Stimulated activated CD4-positive, alpha-beta T cell treated with anti-CD3 and anti-CD28 coated beads, Interleukin-1b, Interleukin-23, amount 100 ng/mL, for 1 hour (primary cell): Measurements from ENCODE around the gene PPP3R1.

ENCODE experiments used
- DNase-seq, 2 donors: peaks; one replicate each; pipeline ENCODE4 v3.0.0-alpha.2; 2020; ENCODE audit warnings: low read depth in 2 of 2

PPP3R1 gene

DNA sequence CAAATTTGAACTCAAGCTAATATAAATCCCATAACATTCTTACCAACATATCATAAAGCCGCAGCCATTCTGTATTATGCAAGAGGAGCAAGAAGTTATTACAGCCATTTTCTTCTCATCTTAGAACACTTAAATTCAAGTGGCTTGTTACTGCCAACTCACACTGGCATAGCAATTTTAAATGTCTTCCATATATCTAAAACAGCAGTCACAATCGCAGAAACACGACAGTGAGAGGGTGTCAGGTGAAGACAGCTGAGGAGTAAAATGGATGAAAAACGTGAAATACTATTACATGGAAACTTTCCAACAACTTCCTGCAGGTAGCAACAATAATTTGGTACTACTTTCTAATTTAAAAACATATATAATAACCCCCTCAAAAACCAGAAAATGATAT lies 17.9 kb downstream of the PPP3R1 start:
- DNase-seq, result no peak

DNA sequence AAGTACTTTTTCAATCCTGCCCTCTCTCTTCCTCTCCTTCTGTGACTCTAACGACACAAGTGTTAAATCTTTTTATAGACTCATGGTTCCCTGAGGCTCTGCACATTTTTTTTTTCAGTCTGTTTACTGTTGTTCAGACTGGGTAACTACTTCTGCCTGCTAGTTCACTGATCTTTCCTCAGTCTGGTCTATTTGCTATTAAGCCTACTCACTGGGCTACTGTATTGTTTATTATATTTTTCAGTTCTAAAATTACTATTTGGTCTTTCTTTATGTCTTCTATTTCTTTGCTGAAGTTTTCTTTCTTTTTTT lies 21.3 kb downstream of the PPP3R1 start:
- no peak for DNase-seq

DNA sequence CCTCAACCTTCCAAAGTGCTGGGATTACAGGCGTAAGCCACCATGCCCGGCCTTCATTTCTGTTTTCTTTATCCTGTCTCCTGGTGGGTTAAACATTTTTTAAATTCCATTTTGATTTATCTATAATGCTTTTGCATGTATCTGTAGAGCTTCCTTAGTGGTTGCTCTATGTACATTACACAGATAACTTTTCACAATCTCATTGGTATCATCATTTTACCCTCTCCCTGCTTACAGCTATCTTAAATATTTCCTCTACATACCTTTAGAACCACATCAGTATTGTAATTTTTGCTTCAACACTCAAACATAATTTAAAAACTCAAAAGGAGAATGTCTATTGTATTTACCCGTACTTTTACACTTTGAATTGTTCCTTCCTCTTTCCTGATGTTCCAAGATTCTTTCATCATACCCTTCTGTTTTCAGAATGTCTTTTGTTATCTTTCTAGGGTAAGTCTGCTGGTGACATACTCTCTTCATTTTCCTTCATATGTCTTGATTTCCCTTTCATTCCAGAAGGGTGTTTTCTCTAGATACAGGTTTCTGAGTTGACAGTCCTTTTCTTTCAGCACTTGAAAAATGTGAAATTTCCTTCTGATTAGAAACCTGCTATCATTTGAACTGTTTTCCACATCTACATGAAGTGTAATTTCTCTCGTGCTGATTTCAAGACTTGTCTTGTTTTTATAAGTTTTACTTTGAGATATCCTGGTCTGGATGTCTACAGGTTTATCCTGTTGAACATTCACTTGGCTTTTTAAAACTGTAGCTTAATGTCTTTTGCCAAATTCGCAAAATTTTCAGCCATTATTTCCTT lies 21.9 kb downstream of the PPP3R1 start:
- DNase-seq, result no peak

DNA sequence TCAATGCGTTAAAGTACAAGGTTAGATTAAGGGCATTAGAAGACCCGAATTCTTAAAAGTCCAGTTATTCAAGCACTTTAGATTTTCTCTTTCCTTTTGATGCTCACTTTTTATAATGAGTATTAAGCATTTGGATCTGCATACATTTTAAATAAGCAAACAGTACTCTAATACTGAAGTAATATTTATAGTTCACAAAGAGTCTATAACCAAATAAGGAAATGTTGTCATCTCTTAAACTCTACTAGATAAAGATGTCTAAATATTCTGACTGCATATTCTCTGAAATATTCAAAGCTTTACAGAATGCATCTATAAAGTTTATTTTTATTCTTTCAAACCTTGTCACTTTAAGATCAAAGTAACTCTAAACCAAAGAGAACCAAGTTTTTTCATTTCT lies 25.5 kb downstream of the PPP3R1 start:
- DNase-seq, result no peak

DNA sequence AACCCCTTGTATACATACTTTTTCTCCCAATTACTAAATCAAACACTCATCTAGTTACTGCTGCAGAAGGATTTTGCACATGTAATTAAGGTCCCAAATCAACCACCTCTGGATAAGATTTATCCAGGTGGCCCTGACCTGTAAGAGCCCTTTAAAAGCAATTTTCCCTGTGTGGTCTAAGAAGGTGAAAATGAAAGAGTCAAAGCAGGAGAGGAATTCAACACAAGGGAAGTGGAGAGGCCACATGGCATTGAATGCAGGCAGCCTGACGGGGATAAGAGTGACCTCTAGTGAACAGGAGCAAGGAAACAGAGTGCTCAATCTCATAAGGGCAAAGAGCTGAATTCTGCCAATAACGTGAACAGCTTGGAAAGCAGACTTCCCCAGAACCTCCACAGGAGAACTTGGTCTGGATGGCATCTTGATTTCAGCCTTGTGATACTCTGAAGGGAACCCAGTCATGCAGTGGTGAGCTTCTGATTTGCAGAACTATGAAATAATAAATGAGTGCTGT lies 27.2 kb downstream of the PPP3R1 start:
- no peak for DNase-seq

DNA sequence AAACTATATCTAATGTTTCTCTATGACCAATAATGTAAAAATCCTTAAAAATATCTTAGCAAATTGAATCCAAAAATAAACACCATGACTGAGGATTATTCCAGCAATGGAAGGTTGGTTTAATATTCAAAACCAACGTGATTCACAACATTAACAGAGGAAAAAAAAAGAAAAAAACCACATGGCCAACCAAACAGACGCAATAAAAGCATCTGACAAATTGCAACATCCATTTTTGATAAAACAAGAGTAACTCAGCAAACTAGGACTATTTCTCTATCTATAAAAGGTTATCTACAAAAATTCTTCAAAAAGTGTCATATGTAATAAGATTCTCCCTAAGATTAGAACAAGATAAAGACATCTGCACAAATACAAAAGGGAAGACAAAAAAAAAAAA lies 28.9 kb downstream of the PPP3R1 start:
- DNase-seq, result no peak

DNA sequence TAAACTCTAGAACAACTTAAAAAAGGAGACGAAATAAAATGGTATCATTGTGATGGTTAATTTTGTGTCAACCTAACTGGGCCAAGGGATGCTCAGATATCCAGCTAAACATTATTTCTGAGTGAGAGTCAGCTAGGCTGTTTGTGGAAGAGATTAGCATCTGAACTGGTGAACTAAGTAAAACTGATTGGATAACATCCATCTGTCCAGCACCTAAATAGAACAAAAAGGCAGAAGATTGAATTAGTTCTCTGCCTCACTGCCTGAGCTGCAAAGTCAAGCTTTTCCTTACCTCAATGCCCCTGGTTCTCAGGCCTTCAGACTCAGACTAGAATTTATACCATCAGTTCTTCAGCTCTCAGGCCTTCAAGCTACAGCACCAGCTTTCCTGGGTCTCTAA lies 30.0 kb downstream of the PPP3R1 start:
- no peak for DNase-seq

DNA sequence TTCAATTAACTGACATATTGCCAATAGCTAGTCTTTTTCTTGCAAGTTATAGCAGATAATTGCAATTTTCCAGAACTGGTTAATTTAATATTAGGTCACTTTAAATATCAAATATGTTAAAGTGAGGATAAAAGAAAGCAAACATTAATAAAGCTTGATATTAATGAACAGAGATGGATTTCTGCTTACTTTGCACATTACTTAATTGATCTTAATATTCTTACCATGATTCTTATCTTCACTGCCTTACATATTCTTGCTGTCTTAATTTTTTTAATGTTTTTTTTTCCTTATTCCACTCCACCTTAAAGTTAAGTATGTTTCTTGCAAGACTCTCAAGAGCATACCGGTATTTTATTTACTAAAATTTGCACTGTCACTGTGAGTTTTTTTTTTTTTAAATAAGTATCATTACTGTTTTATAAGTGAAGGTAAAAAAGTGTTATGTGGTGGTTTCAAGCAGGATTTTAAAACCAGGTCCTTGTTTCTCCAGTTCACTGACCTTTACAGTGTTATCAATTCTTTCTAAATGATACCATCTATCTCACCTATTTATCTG lies 33.9 kb downstream of the PPP3R1 start:
- no peak for DNase-seq

DNA sequence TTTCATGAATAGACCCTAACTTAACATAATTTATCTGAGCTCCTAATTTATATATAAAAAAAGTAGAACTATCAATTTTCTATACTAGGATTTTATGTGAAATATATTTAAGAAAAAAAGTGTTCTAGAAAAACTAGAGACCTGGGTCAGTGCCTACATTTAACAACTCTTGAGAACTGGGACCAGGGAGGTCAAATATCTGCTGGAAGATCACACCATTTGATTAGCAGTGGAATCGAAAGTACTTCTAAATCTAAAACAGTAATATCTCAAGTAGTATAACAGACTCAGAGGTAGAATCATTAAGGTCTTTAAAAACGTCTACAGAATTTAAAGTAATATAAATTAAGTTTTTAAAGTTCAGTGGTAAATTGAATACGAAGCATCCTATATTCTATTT lies 34.6 kb downstream of the PPP3R1 start:
- no peak for DNase-seq

DNA sequence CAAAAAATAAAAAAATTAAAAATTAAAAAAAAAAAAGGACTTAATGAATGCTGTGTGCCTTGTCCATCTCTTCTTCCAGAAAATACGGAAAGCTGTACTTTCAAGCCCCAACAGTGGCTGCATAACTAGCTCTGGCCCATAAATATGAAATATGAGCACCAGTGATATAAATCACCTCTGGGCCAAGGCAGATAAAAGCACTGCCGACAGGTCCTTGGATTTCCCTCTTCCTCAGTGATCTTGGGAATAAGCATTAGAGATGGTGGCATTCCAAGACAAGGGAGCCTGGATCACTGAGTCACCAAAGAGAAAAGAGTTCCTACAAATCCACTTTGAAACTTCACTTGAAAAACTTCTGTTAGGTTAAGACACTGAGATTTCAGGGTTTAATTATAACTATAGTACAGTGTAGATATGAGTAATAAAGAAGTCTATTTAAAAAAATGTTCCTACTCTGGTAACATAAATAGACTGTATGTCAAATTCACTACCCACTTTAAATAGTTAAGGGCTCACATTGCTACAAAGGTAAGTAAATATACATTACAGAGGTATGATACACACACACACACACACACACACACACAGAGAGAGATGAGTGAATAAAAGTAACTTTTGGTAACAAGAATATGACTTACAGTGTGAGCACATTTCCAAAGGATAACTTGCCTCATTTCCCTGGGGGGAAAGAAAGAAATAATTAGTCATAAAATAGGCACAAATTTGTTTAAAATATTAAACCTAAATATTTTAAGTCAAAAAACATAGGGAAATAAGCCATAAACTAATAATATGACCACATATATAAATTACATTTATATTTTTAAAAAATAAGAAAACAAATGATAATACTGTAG lies 35.6 kb downstream of the PPP3R1 start:
- DNase-seq, result no peak

DNA sequence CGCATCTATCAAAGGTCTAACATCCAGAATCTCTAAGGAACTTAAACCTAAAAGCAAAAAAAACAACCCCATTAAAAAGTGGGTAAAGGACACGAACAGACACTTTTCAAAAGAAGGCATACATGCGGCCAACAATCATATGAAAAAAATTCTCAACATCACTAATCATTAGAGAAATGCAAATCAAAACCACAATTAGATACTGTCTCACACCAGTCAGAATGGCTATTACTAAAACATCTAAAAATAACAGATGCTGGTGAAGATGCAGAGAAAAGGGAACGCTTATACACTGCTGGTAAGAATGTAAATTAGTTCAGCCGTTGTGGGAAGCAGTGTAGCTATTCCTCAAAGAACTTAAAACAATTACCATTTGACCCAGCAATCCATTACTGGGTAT lies 38.0 kb downstream of the PPP3R1 start:
- DNase-seq, result no peak

DNA sequence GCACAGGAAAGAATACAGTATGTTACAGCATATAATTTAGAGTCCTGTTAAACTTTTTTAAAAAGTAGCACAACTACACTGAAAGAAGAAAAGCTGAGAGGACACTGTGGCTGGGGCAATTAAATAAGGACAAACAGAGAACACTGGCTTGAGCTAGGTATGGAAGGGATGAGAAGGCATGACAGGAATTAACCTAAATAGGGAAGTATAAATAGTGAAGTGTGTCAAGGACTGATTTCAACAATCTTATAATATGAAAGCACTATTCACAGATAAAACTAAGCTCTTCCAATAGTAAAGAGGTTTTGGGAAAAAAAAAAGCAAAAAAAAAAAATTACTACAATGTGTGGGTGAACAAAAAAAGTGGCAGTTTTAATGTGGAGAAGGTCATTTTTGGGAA lies 45.5 kb downstream of the PPP3R1 start:
- no peak for DNase-seq

DNA sequence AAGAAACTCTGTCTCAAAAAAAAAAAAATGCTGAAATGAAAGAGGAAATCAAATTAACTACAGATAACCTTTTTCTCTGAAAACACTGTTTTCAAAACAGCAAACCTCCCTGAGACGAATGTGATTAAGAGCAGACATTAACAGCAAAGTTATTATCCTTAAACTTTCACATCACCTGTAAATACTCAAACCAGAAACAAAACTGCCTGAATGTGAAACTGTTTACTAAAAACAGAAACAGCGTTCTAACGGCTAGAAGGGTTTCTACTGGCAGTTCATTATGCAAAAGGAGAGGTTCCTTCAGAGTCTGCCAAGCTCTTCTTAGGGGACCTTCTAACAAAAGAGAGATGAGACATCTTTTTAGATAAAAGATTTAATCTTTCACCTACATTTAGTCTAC lies 48.7 kb downstream of the PPP3R1 start:
- DNase-seq, result no peak

DNA sequence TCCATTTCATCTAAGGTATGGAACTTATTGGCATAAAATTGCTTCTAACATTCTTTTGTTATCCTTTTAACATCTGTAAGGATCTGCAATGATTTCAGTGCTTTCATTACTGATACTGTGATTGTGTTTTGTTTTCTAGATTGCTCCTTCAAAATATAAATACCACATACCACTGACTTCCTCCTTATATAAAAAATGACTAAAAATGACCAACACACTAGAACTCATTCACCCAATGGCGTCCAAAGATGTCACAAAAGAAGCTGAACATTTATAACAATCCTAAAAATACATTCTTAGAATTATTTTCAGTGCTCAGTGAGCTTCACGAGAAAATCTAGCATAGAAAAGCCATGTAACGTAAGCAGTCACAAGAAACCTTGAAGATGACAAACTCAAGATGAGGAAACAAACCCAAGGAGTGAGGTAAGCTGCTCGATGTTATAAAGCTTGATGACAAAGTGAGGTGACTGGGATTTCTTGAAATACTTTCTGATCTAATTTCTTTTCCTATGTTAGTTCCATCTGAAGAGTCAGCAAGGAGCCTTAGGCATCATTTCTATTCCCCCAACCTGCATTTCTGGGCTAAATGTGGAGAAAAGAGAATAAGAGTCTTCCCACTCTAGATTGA lies 52.1 kb downstream of the PPP3R1 start:
- no peak for DNase-seq

DNA sequence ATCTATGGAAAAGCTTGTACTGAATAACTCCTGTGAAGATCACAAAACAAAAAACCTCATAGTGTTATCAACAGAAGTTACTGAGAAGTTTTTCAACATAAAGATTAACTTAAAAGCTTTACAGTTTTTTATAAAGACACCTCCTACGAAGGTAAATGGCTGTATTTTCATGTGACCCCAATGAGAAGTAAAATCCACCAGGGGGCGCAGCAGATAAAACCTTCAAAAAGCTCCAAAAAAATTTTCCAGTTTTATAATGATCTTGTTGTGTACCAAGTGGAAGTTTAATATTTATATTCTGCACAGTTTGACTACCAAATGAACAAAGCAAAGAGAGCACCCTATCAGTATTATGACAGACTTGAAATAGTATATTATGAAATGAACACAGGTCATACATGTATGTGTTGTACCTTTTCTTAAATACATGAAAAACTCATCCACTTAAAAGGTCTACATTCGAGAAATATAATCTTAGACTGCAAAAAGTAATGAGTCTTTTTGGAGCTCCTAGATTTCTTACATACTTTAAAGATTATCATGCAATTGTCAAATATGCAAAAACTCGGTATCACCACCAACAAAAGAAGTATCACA lies 56.1 kb downstream of the PPP3R1 start:
- peak in 1 of 2 donors; percentile 12 for DNase-seq

DNA sequence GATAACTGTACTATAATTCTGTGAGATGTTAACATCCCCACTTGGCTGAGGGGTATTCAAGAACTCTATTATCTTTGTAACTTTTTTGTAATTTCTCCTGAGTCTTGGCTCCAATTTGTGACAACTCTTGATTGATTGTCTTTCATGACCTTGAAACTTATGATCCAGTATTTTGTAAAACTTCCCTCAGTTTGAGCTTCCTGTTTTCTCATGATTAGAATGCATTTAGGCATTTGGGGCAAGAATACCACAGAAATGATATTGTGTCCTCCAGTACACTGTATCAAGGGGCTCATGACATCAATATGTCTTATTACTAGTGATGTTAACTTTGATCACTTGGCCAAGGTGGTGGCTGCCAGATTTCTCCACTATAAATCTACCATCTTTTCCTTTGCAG lies 57.2 kb downstream of the PPP3R1 start:
- no peak for DNase-seq

DNA sequence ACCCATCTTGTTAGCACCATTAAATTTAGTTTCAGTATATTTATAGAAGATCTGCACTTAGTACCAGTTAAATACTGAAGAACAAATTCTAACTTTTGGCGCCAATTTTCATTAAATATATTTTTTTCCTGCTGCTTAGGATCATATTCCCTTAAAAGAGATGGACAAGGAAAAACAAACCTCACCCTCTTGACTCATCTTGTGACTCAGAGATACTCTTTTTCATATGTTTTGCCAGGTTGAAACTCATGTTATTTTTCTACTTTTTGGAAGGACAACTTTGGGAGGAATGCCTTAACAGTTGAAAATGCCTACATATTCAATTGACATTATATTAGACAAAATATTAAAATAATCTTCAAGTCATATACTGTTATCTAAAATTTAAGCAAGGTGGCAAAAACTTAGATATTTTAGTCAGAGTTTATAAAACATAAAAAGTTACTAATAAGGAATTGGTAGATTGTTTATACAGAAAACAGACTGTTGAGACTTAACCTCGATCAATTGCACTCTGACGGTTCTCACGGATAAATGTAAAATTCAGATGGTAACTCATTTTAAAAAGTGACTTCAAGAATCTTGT lies 58.5 kb downstream of the PPP3R1 start:
- DNase-seq, result no peak

DNA sequence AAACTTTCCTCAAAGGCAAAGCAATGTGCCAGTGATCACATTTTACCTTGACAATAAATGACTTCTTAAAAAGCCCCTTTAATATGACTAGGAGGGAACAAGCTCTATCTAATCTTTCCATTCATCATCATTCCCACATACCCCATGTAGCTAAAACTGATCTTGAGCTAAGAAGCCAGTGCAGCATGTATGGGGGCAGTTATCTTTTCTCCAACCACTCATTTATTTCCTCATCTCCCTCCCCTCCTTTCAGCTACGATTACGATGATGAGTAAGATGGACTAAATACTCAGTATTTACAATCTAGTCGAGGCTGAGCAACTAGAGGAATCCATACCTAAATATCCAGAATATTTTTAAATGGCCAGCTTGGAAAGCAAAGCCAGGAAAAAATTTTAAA lies 59.2 kb downstream of the PPP3R1 start:
- no peak for DNase-seq

DNA sequence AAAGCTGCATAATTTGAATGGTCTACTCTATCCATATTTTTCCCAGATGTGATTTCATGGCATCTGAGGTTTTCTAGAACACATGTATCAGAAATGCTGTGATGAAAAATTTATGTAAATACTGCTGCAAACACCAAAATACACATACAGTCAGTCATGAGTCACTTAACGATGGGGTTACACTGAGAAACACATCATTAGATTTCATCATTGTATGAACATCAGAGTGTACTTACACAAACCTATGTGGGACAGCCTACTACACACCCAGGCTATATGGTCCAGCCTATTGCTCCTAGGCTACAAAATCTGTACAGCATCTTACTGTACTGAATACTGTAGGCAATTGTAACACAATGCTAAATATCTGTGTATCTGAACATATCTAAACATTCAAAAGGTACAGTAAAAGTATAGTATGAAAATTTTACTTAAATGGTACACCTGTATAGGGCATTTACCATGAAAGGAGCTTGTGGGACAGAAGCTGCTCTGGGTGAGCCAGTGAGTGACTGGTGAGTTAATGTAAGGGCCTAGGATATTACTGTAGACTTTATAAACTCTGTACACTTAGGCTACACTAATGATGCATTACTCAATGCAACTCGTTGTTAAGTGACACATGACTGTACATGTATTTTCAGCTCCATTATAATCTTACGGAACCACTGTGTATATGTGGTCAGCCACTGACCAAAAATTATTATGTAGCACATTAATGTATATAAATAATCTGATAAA lies 61.2 kb downstream of the PPP3R1 start:
- DNase-seq, result no peak

DNA sequence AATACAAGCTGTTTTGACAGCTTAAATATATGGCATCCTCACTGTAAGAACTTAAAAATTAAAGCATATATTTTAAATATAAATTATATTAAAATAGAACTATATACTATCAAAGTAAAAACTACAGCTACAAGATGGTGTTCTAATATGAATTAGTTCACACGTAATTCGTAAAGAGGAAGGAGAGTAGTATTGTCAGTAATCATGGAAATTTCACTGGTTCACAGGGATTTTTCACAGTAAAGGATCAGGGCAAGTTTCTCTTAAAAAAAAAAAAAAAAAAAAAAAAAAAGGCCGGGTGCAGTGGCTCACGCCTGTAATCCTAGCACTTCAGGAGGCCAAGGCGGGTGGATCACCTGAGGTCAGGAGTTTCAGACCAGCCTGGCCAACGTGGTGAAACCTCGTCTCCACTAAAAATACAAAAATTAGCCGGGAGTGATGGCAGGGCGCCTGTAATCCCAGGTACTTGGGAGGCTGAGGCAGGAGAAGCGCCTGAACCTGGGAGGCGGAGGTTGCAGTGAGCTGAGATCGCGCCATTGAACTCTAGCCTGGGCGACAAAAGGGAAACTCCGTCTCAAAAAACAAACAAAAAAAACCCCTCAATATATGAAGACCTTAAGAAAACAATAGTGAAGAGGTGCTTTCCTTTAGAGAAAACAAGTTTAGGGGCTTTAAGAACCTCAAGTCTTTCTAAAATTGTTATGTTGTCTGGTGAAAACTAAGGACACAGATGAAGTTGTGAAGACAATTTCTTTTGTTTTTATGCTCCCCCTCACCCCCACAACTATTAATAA lies 62.1 kb downstream of the PPP3R1 start:
- DNase-seq, result no peak
